ENCODE measurements around the gene GFY.

GFY gene

DNA sequence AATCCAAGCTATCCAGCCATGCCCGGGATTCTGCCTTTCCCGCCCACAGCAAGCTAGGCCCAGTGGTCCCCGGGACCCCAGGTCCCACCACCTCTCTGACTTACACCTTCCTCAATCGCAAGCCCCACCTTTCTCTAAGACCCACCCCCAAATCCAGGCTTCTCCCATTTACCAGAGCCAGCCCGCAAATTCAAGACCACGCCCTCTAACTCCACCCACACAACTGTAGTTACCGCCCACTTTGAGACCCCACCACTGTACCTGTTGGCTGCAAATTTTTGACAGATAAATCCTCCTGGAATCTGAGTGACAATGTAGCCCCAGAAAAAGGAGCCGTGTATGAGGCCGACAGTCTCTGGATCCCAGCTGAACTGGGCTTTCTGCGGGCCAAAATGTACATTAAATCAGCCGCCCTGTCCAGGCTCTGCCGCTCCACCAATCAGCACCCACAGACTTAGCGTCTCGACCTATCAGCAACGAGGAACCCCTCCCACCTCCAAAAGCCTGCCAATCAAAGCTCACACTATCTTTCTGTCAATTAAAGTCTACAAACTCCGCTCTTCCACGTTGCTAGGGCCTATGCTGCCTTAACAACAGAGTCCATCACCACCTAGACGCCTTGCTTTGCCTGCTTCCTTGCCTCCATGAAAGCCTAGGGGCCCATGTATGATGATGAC lies 9.9 kb downstream of the GFY start:
- peaks cover 3% of the 10 kb centered on the region for H3K4me1 ChIP-seq (ENCODE audit: low read depth, poor library complexity, severe bottlenecking)
- H3K27ac ChIP-seq: no peak overlapping the region
- no peaks in the 10 kb centered on the region for H3K79me2 ChIP-seq (ENCODE audit: insufficient read depth, low read depth)
- no peak overlapping the region for H3K4me3 ChIP-seq (IDR thresholded peaks at IDR 0.05; ENCODE audit: insufficient read depth, low read depth, low read length)
- peaks cover 91% of the 10 kb centered on the region for H3K27me3 ChIP-seq (ENCODE audit: insufficient read depth, low read depth)
- no peak overlapping the region for H3K4me2 ChIP-seq
- no peaks in the 10 kb centered on the region for H4K20me1 ChIP-seq (ENCODE audit: insufficient read depth)
- TF ChIP-seq, protein P1, sequence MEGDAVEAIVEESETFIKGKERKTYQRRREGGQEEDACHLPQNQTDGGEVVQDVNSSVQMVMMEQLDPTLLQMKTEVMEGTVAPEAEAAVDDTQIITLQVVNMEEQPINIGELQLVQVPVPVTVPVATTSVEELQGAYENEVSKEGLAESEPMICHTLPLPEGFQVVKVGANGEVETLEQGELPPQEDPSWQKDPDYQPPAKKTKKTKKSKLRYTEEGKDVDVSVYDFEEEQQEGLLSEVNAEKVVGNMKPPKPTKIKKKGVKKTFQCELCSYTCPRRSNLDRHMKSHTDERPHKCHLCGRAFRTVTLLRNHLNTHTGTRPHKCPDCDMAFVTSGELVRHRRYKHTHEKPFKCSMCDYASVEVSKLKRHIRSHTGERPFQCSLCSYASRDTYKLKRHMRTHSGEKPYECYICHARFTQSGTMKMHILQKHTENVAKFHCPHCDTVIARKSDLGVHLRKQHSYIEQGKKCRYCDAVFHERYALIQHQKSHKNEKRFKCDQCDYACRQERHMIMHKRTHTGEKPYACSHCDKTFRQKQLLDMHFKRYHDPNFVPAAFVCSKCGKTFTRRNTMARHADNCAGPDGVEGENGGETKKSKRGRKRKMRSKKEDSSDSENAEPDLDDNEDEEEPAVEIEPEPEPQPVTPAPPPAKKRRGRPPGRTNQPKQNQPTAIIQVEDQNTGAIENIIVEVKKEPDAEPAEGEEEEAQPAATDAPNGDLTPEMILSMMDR (conservative IDR thresholded peaks at IDR 0.05; ENCODE audit: low read depth, low read length): no peak
- H2AFZ ChIP-seq (ENCODE audit: low read depth): no peak overlapping the region
- no peaks in the 10 kb centered on the region for H3K36me3 ChIP-seq (ENCODE audit: insufficient read depth)
- no peak overlapping the region for H3K9ac ChIP-seq

DNA sequence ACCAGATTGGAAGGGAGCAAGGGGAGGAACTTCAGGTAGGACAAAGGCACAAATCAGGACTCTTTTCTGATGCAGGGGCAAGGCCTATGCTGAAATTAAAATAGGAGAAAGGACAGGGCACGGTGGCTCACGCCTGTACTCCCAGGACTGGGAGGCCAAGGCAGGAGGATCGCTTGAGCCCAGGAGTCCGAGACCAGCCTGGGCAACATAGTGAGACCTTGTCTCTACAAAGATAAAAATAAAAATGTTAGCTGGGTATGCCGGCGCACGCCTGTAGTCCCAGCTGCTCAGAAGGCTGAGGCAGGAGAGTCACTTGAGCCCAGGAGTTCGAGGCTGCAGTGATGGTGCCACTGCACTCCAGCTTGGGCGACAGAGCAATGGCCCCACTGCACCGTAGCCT lies 10.5 kb downstream of the GFY start:
- H3K4me1 ChIP-seq (ENCODE audit: low read depth, poor library complexity, severe bottlenecking): no peaks in the 10 kb centered on the region
- no peak overlapping the region for H3K9ac ChIP-seq
- TF ChIP-seq, protein P1 (conservative IDR thresholded peaks at IDR 0.05; ENCODE audit: low read depth, low read length): no peak
- H3K79me2 ChIP-seq (ENCODE audit: insufficient read depth, low read depth): no peaks in the 10 kb centered on the region
- peaks cover 91% of the 10 kb centered on the region for H3K27me3 ChIP-seq (ENCODE audit: insufficient read depth, low read depth)
- no peak overlapping the region for H2AFZ ChIP-seq (ENCODE audit: low read depth)
- H3K4me2 ChIP-seq: no peak overlapping the region
- no peak overlapping the region for H3K4me3 ChIP-seq (IDR thresholded peaks at IDR 0.05; ENCODE audit: insufficient read depth, low read depth, low read length)
- no peaks in the 10 kb centered on the region for H4K20me1 ChIP-seq (ENCODE audit: insufficient read depth)
- no peak overlapping the region for H3K27ac ChIP-seq
- no peaks in the 10 kb centered on the region for H3K36me3 ChIP-seq (ENCODE audit: insufficient read depth)

DNA sequence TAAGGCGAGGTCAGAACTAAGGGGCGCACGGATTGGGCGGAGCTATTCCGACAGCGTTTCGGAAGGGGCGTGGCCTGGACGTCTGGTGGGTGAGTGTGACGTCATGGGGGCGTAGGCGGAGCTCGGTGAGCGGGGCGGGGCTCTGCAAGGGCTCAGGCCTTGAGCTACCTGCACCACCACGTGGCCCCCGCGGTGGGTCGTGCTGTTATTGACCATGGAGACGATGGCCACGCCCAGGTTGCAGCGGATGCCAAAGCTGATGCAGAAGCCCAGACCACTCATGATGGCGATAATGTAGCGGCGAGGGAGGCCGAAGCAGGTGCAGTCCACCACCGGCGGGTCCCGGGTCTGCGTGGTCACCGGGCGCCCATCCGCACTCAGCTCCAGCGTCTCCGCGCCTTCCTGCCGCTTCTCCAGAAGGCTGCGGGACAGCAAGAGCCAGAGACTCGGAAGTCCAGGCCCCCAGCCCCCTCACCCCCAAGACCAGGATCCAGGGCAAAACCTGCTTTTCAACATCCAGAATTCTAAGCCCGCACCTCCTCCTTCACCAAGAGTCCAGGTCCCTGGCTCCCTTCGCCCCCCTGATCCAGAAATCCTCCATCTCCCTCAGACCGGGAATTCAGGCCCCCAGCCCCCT lies 11.3 kb downstream of the GFY start:
- Histone ChIP-seq H4K20me1 (ENCODE audit: insufficient read depth) (no peaks in the 10 kb centered on the region), H3K9ac (no peak overlapping the region), H3K27me3 (ENCODE audit: insufficient read depth, low read depth) (peaks cover 98% of the 10 kb centered on the region), H3K36me3 (ENCODE audit: insufficient read depth) (no peaks in the 10 kb centered on the region), H2AFZ (ENCODE audit: low read depth) (peak overlapping the region; percentile 1; the same call in 1 of the 2 replicates), H3K4me1 (ENCODE audit: low read depth, poor library complexity, severe bottlenecking) (peaks cover under 1% of the 10 kb centered on the region), H3K79me2 (ENCODE audit: insufficient read depth, low read depth) (no peaks in the 10 kb centered on the region), H3K4me3 (IDR thresholded peaks at IDR 0.05; ENCODE audit: insufficient read depth, low read depth, low read length) (no peak overlapping the region), H3K4me2 (no peak overlapping the region; the same call in 1 of the 2 replicates), H3K27ac (no peak overlapping the region)
- TF ChIP-seq, protein P1 (conservative IDR thresholded peaks at IDR 0.05; ENCODE audit: low read depth, low read length): no peak

GRCh38 chr19:49437231-49437630 lies 12.0 kb downstream of the GFY start:
- Histone ChIP-seq H3K36me3 (ENCODE audit: insufficient read depth) (no peaks in the 10 kb centered on the region), H3K9ac (no peak overlapping the region), H2AFZ (ENCODE audit: low read depth) (no peak overlapping the region), H3K4me3 (IDR thresholded peaks at IDR 0.05; ENCODE audit: insufficient read depth, low read depth, low read length) (no peak overlapping the region), H3K4me1 (ENCODE audit: low read depth, poor library complexity, severe bottlenecking) (peaks cover 7% of the 10 kb centered on the region), H3K27ac (no peak overlapping the region), H3K79me2 (ENCODE audit: insufficient read depth, low read depth) (no peaks in the 10 kb centered on the region), H3K4me2 (no peak overlapping the region), H3K27me3 (ENCODE audit: insufficient read depth, low read depth) (peaks cover 99% of the 10 kb centered on the region), H4K20me1 (ENCODE audit: insufficient read depth) (no peaks in the 10 kb centered on the region)
- TF ChIP-seq, protein P1 (conservative IDR thresholded peaks at IDR 0.05; ENCODE audit: low read depth, low read length): no peak
